Liver (tissue), 9 donors: Measurements from ENCODE around the gene BRAF. TPM values are rescaled to one million over a fixed set of nuclear protein-coding genes. Genes with fewer than 3 reads are reported as not detected.
A peak's percentile ranks its signal among the peaks of the same experiment; 100 is the strongest.

Experiments
- DNase-seq: peaks from one replicate; pipeline ENCODE4 v3.0.0-alpha.2; 2017; ENCODE audit warnings: low spot score
- H3K27ac ChIP-seq, 2 donors: one replicate each; pipeline ENCODE4 v1.7.0; 2013; ENCODE audit warnings: inconsistent platforms in 2 of 2, low read length in 2 of 2, control low read depth in 1 of 2, low read depth in 1 of 2, mild to moderate bottlenecking in 1 of 2
- H3K27me3 ChIP-seq, 4 donors: one replicate each; pipeline versions ENCODE4 v1.6.1 to v1.7.0; 2013; ENCODE audit warnings: low read length in 3 of 4, inconsistent platforms in 1 of 4, mild to moderate bottlenecking in 1 of 4, moderate library complexity in 1 of 4; ENCODE audit not compliant: control insufficient read depth in 4 of 4, insufficient read depth in 4 of 4
- H3K36me3 ChIP-seq, 4 donors: one replicate each; pipeline versions ENCODE4 v1.6.1 to v1.7.0; 2013; ENCODE audit warnings: low read length in 3 of 4, mild to moderate bottlenecking in 3 of 4, low read depth in 1 of 4, moderate library complexity in 1 of 4; ENCODE audit not compliant: control insufficient read depth in 4 of 4, insufficient read depth in 3 of 4
- H3K4me1 ChIP-seq, 4 donors: one replicate each; pipeline versions ENCODE4 v1.6.1 to v1.7.0; 2013; ENCODE audit warnings: low read length in 3 of 4, mild to moderate bottlenecking in 3 of 4, moderate library complexity in 1 of 4; ENCODE audit not compliant: control insufficient read depth in 4 of 4, insufficient read depth in 4 of 4
- H3K4me3 ChIP-seq, 3 donors: one replicate each; pipeline versions ENCODE4 v1.6.1 to v1.7.0; 2013; ENCODE audit warnings: low read length in 3 of 3, control low read depth in 1 of 3, low read depth in 1 of 3, mild to moderate bottlenecking in 1 of 3
- H3K9ac ChIP-seq, 2 donors: one replicate each; pipeline ENCODE4 v1.7.0; 2013; ENCODE audit warnings: low read length in 2 of 2, mild to moderate bottlenecking in 2 of 2, moderate library complexity in 2 of 2, control low read depth in 1 of 2, low read depth in 1 of 2
- H3K9me3 ChIP-seq, 4 donors: one replicate each; pipeline versions ENCODE4 v1.6.1 to v1.7.0; 2013; ENCODE audit warnings: low read length in 3 of 4; ENCODE audit not compliant: control insufficient read depth in 4 of 4
- ATF3 ChIP-seq: IDR thresholded peaks from 2 replicates; pipeline ENCODE4 v1.6.1; 2016; ENCODE audit warnings: antibody characterized with exemption
- CTCF ChIP-seq: fragments of 150-350 bp; IDR thresholded peaks from 2 replicates; pipeline ENCODE4 v1.5.1; 2017; ENCODE audit warnings: improper control_type of control experiment, low read depth, low read length; ENCODE audit not compliant: missing input control
- EGR1 ChIP-seq, 2 donors: IDR thresholded peaks; 2 replicates each; pipeline ENCODE4 v1.6.1; 2016 to 2018; ENCODE audit warnings: antibody characterized with exemption in 2 of 2, low read depth in 2 of 2
- FOXA1 ChIP-seq: IDR thresholded peaks from 2 replicates; pipeline ENCODE4 v1.6.1; 2016; ENCODE audit warnings: antibody characterized with exemption
- FOXA2 ChIP-seq: IDR thresholded peaks from 2 replicates; pipeline ENCODE4 v1.6.1; 2016; ENCODE audit warnings: antibody characterized with exemption
- GABPA ChIP-seq, 2 donors: IDR thresholded peaks in 1 of 2; conservative IDR thresholded peaks in 1 of 2; 2 replicates each; pipeline ENCODE4 v1.6.1; 2016; ENCODE audit warnings: antibody characterized with exemption in 2 of 2, mild to moderate bottlenecking in 1 of 2, moderate library complexity in 1 of 2
- HNF4A ChIP-seq, 2 donors: conservative IDR thresholded peaks; 2 replicates each; pipeline ENCODE4 v1.6.1; 2016; ENCODE audit warnings: antibody characterized with exemption in 2 of 2, mild to moderate bottlenecking in 2 of 2
- HNF4G ChIP-seq: IDR thresholded peaks from 2 replicates; pipeline ENCODE4 v1.6.1; 2016; ENCODE audit warnings: antibody characterized with exemption
- JUND ChIP-seq, 2 donors: IDR thresholded peaks; 2 replicates each; pipeline ENCODE4 v1.6.1; 2016; ENCODE audit warnings: antibody characterized with exemption in 2 of 2
- MAX ChIP-seq: IDR thresholded peaks from 2 replicates; pipeline ENCODE4 v1.6.1; 2016; ENCODE audit warnings: antibody characterized with exemption
- NR2F2 ChIP-seq: IDR thresholded peaks from 2 replicates; pipeline ENCODE4 v1.6.1; 2016; ENCODE audit warnings: antibody characterized with exemption
- RAD21 ChIP-seq, 2 donors: IDR thresholded peaks; 2 replicates each; pipeline ENCODE4 v1.6.1; 2016; ENCODE audit warnings: antibody characterized with exemption in 2 of 2, mild to moderate bottlenecking in 2 of 2
- REST ChIP-seq: IDR thresholded peaks from 2 replicates; pipeline ENCODE4 v1.6.1; 2016; ENCODE audit warnings: antibody characterized with exemption, mild to moderate bottlenecking
- RXRA ChIP-seq, 2 donors: IDR thresholded peaks; 2 replicates each; pipeline ENCODE4 v1.6.1; 2017 to 2018; ENCODE audit warnings: antibody characterized with exemption in 2 of 2, mild to moderate bottlenecking in 1 of 2
- SP1 ChIP-seq: IDR thresholded peaks from 2 replicates; pipeline ENCODE4 v1.6.1; 2018; ENCODE audit warnings: antibody characterized with exemption, mild to moderate bottlenecking
- TAF1 ChIP-seq: conservative IDR thresholded peaks from 2 replicates; pipeline ENCODE4 v1.6.1; 2016; ENCODE audit warnings: antibody characterized with exemption, mild to moderate bottlenecking
- YY1 ChIP-seq: IDR thresholded peaks from 2 replicates; pipeline ENCODE4 v1.6.1; 2016; ENCODE audit warnings: antibody characterized with exemption, mild to moderate bottlenecking
- ZBTB33 ChIP-seq: IDR thresholded peaks from 2 replicates; pipeline ENCODE4 v1.6.1; 2016; ENCODE audit warnings: antibody characterized with exemption
- WGBS: extraction: QIAGEN DNeasy Blood & Tissue Kit; methylation state at CpG from one replicate; pipeline ENCODE4 v1.1.7; 2013; 5-methylcytosine and 5-hydroxymethylcytosine counted together
- polyA plus RNA-seq, 2 donors: library from polyadenylated mRNA; stranded (reverse) in 1 of 2; unstranded in 1 of 2; fragments of 200-250 nt in 1 of 2; fragments of >200 nt in 1 of 2; fragmentation: Nextera tagmentation in 1 of 2; extraction: Ambion mirVana in 1 of 2; gene quantifications; one replicate each; pipeline versions ENCODE4 v1.2.1 to v1.2.3, GENCODE V29; 2013 to 2015
- total RNA-seq, 2 donors: library from RNA; depleted of rRNA; stranded (reverse); fragments of >200 nt; gene quantifications; one replicate each; pipeline ENCODE4 v1.2.3, GENCODE V29; 2014
- donor health status: healthy.
- donor health status: healthy.
- donor health status: healthy.
- donor health status: healthy.
- donor health status: healthy.

Gene BRAF
- total and polyA plus RNA-seq, 4 donors = 2.6 to 21.9 (median 14.0) TPM

- WGBS = 29% methylated on average over 24 of the region's 24 CpGs
- DNase-seq = no peak
- H3K9me3 ChIP-seq = no peaks in the 10 kb centered on the region
- H3K4me3 ChIP-seq = peak overlapping the region; percentile 57 to 89 (median 87)
- peak overlapping the region; percentile 33 to 63 for H3K9ac ChIP-seq
- no peaks in the 10 kb centered on the region for H3K27me3 ChIP-seq
- H3K27ac ChIP-seq = peak overlapping the region; percentile 80 to 87
- peaks cover 7 to 23% (median 15%) of the 10 kb centered on the region in 4 donors for H3K4me1 ChIP-seq
- H3K36me3 ChIP-seq = no peaks in the 10 kb centered on the region
- no peak for TF ChIP-seq HNF4G
- no peak for TF ChIP-seq ATF3
- TF ChIP-seq FOXA1 = no peak
- TF ChIP-seq HNF4A (conservative IDR thresholded peaks at IDR 0.05) = no peak
- TF ChIP-seq SP1 = no peak
- TF ChIP-seq ZBTB33 = no peak
- TF ChIP-seq TAF1 = no peak
- TF ChIP-seq JUND (IDR thresholded peaks at IDR 0.05) = no peak
- no peak for TF ChIP-seq YY1
- no peak for TF ChIP-seq RXRA (IDR thresholded peaks at IDR 0.05)
Measured at GRCh38 chr7:140697447-140698143, 227.1 kb downstream of the BRAF start.

- Histone ChIP-seq H3K27me3 (no peaks in the 10 kb centered on the region), H3K36me3 (no peaks in the 10 kb centered on the region), H3K9ac (peak within 1 kb of the TSS; percentile 33 to 63), H3K4me1 (peaks cover 7 to 23% (median 15%) of the 10 kb centered on the region in 4 donors), H3K4me3 (peak within 1 kb of the TSS; percentile 57 to 89 (median 87)), H3K9me3 (no peaks in the 10 kb centered on the region), H3K27ac (peak within 1 kb of the TSS; percentile 80 to 87)
- peak; percentile 95 for DNase-seq
- WGBS = under 1% methylated on average over 82 of the region's 82 CpGs
- TF ChIP-seq NR2F2 (no peak), FOXA2 (no peak), ZBTB33 (no peak), EGR1 (IDR thresholded peaks at IDR 0.05; ENCODE audit: low read depth in 2 of 2) (no peak), JUND (IDR thresholded peaks at IDR 0.05) (no peak), TAF1 (no peak), YY1 (peak; percentile 77), GABPA (IDR thresholded peaks at IDR 0.05 in 1 of 2, conservative IDR thresholded peaks at IDR 0.05 in 1 of 2) (peak in 1 of 2 donors; percentile 27), RAD21 (IDR thresholded peaks at IDR 0.05) (no peak), SP1 (no peak), HNF4A (conservative IDR thresholded peaks at IDR 0.05) (no peak), ATF3 (no peak), REST (no peak), FOXA1 (no peak), MAX (peak; percentile 54), HNF4G (no peak), RXRA (IDR thresholded peaks at IDR 0.05) (no peak), CTCF (no peak)
Measured at GRCh38 chr7:140696680-140697446, 227.9 kb downstream of the BRAF start, which contains the start of gene NDUFB2. TSS of gene NDUFB2 (plus strand) at chr7:140696708. CDS start at chr7:140696745, 37 bp downstream.
